ENCODE data around the gene DNAH10.

Gene DNAH10

DNA sequence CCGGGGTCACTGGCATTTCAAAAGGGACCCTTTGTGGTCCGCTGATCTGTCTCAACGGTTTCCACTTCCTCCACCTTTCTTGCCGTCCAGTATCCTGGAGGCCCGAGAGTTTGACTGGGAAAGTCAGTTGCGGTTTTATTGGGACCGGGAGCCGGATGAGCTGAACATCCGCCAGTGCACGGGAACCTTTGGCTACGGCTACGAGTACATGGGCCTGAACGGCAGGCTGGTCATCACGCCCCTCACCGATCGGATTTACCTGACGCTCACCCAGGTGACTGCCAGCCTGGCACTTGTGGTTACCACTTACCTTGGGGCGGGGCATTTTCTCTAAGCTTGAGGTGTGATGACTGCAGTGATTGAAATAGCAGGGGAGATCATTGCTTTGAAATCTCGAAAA lies 83.8 kb downstream of the DNAH10 start:
- no peak for DNase-seq (ENCODE audit: low spot score)

GRCh38 chr12:123846340-123846739 lies 84.2 kb downstream of the DNAH10 start:
- no peak for DNase-seq (ENCODE audit: low spot score)

DNA sequence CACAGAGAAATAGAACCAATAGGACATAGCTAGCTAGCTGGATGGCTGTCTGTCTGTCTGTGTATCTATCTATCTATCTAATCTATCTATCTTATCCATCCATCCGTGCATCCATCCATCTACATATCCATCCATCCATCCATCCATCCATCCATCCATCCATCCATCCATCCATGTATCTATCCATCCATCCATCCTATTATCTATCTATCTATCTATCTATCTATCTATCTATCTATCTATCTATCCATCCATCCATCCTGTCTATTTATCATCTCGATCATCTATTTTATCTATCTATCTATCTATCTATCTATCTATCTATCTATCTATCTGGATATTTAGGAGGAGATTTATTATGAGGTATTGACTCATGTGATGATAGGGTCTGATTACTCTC lies 84.9 kb downstream of the DNAH10 start:
- DNase-seq (ENCODE audit: low spot score), result no peak

DNA sequence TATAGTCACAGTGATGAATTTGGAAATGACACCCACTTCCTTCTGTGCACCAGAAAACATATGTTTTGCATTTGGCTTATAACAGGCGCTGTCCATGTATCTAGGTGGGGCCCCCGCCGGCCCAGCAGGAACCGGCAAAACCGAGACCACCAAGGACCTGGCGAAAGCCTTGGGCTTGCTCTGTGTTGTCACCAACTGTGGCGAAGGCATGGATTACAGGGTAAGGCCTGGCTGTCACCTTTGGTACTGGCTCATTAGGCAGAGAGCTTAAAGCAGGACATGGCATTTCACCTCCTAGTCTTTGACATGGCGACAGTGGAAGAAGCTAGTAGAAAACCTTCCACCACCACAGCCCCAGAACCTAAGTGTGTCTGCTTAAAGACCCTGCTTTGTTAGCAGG lies 85.8 kb downstream of the DNAH10 start:
- no peak for DNase-seq (ENCODE audit: low spot score)

GRCh38 chr12:123849517-123849916 lies 87.4 kb downstream of the DNAH10 start:
- no peak for DNase-seq (ENCODE audit: low spot score)

DNA sequence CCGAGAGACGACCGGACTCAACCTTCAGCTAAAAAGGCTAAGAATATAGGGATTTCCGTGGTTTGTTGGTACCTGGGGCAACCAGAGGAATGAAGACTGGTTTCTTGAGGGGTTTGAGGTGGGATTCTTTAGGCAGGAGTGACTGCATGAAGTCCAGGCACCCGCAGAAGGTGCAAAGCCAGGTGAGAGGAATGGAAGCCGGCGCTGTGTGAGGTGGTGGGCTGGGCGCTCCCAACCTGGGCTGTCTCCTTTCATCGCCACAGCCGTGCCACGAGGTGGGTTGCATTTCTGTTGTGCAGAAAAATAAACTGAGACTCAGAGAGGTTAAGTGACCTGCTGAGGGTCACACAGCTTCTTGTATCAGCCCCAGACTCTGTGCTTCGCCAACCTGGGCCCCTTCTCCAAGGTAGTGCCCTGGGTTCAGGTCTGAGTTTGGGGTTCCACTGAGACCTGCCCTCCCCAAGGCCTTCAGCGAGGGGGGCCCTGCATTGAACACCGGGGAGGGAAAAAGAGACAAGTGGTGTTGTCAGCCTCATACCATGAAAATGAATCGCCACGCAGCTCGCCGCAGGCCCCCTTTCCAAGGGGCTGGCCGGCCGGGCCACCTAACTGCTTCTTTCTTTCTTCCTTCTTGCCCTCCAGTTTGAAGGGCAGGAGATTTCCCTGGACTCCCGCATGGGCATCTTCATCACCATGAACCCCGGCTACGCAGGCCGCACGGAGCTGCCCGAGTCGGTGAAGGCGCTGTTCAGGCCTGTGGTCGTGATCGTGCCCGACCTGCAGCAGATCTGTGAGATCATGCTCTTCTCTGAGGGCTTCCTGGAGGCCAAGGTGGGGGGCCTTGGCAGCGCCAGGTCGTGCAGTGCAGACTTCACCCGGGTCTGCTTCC lies 88.4 kb downstream of the DNAH10 start:
- DNase-seq (ENCODE audit: low spot score), result no peak

DNA sequence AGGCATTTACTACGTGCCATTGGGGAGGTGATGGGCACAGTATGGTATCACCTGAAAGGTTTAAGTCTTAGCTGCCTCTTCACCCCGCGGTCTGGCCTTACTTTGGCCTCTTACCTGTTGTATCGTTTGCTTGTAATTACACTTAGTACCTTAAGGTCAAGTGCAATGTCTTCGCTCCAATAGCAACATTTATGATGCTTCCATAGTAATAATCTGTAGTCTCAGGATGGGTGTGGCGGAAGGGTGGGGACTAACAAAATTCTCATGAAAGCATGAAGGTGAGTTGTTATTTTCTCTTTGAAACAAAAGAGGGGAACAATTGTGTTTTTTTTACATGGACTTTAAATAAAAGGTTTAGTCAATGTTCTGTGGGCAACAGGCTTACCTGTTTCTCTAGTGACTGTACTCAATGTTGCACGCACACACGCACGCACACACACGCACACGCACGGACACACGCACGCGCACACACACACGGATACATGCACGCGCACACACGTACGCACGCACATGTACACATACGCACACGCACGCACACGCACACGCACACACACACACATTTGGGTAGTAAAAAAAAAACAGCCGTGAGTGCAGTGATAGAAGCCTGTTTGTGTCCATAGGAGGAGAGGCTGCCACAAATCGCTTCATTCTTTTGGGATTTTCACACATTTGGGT lies 91.4 kb downstream of the DNAH10 start:
- DNase-seq (ENCODE audit: low spot score), result no peak

DNA sequence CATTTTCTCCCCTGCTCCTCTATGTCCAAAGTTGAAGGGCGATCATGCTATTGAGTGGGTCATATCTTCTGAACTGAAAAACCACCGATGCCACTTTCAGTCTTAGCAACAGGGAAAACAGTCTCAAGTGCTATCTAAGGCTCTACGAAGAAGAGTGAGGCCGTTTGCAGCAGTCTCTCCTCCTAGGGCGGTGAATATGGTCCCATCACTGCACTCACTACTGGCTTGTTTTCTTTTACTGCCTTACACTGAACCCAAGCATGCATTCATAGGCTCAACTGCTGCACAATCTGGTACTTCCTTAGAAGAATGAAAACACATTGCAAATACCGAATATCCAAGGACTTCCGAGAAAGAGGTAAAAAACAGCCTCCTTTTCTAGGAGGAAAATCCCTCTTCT lies 92.1 kb downstream of the DNAH10 start:
- no peak for DNase-seq (ENCODE audit: low spot score)

DNA sequence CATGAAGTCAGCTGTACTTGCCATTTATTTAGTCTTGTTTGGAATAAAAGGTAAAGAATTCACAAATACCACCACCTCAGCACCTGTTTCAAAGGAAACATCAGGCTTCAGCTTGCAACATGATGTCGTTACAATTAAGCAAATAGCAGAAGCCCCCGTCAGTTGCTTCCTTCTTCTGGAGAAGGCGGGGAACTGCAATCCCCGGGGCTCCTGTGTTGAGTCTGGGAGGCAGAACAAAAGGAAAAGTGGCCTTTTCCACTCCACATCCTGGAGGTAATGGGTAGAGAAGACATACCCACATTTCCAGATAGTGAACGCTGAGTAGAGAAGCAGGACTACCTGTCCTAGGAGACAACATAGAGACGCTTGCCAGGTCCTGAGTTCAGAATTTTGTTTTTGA lies 92.8 kb downstream of the DNAH10 start:
- DNase-seq (ENCODE audit: low spot score), result no peak

GRCh38 chr12:123856681-123857080 lies 94.6 kb downstream of the DNAH10 start:
- DNase-seq (ENCODE audit: low spot score), result no peak

DNA sequence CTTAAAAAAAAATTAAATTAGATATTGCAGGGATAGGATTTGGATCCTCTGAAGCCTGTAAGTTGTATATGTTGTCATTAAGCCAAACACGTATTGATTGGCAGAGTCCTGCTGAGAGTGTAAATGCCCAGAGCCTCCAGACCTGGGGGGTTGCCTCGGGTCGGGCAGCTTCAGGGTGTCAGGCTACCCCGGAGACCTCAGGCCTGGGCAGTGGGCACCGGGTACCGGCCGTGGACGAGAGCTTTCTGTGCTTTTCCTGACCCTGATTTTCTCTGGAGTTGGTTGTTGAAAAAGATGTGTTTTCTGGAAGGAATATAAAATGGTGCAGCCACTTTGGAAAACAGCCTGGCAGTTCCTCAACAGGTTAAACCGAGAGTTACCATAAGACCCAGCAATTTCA lies 96.1 kb downstream of the DNAH10 start:
- no peak for DNase-seq (ENCODE audit: low spot score)

GRCh38 chr12:123859035-123859434 lies 96.9 kb downstream of the DNAH10 start:
- DNase-seq (ENCODE audit: low spot score), result no peak

- peak; percentile 16 for DNase-seq (ENCODE audit: low spot score)
Measured at GRCh38 chr12:123860377-123860776, 98.3 kb downstream of the DNAH10 start.

DNA sequence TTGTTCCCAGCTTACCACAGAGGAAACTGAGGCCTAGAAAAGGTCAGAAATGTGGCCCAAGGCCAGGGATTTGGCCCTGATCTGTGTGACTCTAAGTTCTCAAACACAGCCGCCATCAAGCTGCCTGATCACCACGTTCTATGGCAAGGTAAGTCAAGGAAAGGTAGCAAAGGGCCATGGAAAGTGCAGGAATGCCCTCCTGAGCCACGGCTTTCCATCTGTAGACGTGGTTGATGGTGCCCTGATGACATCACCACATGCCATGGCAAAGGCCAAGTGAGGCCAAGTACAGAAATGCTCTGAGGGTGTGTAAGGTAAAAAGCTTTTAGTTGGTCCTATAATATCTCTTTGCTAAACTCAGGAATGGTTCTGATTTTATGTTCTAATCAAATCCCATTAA lies 99.3 kb downstream of the DNAH10 start:
- DNase-seq (ENCODE audit: low spot score), result no peak

DNA sequence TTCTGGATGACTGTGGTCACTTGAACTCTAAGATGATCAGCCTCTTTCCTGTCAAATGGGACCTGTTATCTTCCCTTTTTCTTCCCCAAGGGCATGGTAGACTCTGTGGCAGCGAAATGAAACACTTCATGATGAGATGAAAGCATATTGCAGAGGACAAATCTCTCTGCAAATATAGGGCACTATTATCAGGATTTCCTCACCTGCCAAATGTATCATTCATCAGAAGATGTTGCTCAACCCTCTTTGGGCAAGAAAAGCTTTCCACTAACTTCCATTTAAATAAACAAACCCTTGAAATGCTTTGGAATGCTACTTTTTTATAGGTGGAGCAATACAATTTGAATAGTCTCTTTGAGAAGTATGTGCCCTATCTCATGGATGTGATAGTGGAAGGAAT lies 105.0 kb downstream of the DNAH10 start:
- DNase-seq (ENCODE audit: low spot score), result no peak

GRCh38 chr12:123868791-123869190 lies 106.7 kb downstream of the DNAH10 start:
- DNase-seq (ENCODE audit: low spot score), result no peak

DNA sequence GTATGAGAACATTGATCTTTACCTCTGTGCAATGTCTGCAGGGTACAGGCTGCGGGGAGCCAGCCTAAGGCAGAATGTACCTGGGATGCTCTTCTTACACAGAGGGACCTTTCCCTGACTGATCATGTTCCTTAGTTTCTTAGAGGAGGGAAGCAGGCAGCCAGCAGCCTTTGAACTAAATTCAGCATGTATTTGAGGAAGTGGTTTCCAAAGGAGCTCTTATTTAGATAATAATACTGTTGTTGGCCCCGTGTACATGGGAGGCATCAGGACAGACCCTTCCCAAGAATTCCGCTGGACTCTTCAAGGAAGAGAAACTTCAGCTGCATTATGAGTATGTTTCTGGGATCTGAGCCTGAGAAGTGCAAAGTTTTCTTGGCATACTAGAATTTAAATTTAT lies 111.7 kb downstream of the DNAH10 start:
- no peak for DNase-seq (ENCODE audit: low spot score)

GRCh38 chr12:123877968-123878367 lies 115.9 kb downstream of the DNAH10 start:
- DNase-seq (ENCODE audit: low spot score), result no peak

DNA sequence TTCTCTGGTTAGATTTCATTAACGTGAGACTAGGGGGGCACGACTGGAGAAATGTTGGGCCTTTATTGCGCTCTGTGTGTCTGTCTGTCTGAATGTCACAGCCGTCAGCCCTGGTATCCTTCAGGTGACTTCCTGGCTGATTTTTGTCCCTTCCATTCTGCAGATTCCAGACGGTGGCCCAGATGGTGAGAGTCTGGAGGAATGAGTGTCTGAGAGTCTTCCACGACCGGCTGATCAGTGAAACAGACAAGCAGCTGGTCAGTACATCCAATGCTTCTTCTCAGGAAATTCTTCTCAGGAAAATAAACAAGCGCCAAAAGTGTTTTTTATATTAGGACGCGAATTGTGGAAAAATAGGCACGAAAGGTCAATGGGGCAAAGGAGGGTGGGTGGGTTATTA lies 117.0 kb downstream of the DNAH10 start:
- DNase-seq (ENCODE audit: low spot score), result no peak

DNA sequence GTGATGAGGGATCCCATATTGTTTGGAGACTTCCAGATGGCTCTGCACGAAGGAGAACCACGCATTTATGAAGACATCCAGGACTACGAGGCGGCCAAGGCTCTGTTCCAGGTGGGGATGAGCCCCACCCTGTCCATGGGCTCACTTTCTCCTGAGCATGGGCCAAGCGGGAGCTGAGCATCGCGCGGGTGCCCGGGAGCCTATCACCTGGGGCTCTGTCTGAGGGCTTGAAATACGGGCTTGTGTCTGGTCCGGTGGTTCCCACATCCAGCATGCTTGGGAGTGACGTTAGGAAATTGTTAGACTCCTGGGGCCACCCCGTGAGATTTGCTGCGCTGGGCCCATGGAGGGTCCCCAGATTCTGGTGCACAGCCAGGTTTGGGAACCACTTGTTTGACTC lies 117.6 kb downstream of the DNAH10 start:
- DNase-seq (ENCODE audit: low spot score), result no peak

DNA sequence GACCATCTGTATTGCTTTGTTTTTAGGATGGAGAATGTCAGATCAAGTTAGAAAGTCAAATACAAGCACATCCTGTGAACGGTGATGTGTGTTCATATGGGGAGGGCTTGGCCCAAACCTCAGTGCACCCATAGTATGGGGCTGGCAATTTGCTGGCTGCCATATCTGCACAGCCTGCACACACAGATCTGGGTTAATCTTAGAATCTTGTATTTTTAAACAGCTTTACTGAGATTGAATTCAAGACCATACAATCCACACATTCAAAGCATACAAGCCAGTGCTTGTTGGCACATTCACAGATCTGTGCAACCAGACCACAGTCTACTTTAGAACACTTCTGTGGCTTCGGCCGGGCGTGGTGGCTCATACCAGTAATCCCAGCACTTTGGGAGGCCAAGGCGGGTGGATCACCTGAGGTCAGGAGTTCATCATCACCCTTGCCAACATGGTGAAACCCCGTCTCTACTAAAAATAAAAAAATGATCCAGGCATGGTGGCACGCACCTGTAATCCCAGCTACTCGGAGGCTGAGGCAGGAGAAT lies 120.1 kb downstream of the DNAH10 start:
- DNase-seq (ENCODE audit: low spot score), result no peak

DNA sequence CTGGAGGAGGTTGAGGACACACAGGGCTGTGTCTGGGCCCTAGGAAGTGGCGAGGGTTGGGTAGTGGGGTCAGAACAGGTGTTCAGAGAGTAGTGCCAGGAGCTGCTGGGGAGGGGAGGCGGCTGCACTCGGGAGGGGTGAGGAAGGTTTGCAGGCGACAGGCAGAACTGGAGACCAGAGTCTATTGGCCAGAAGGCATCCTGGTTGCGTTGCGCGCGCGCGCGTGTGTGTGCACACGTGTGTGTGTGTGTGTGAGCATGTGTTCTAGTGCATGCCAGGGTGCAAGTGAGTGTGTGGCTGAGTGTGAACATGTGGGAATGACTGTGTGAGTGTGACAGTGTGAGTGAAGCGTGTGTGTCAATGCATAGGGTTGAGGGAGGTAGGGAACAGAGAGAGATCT lies 124.2 kb downstream of the DNAH10 start:
- DNase-seq (ENCODE audit: low spot score), result no peak

DNA sequence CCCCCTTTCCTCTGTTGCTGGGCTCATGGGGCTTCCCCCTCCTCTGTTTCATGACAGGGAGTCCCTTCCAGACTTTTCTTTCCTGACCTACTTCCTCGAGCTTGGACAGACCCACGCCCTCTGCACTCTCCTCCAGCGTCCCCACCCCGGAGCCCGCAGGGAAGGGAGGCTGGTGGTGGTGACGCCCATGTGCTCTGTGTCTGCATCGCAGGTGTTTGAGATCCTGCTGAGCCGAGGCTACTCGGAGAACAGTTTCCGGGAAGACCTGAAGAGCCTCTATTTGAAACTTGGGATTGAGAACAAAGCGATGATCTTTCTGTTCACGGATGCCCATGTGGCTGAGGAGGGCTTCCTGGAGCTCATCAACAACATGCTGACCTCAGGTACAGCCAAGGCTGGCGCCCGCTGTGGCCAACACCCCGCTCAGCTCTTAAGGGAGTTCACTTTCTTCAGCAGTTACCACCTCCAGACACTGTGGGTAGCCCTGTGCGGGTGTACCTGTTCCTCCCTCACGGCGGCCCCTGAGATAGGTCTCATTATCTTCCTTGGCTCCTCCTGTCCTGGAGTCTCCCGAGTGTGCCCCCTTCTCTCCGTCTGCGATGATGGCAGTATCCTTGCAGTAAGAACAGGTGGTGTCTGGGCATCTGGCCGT lies 125.0 kb downstream of the DNAH10 start:
- no peak for DNase-seq (ENCODE audit: low spot score)
